Bronchial epithelial cell (primary cell): ENCODE results near the gene SLC22A4. TPM values are rescaled to one million over a fixed set of nuclear protein-coding genes. Genes with fewer than 3 reads are reported as not detected.
A peak's percentile ranks its signal among the peaks of the same experiment; 100 is the strongest.

ENCODE experiments used
- DNase-seq: peaks from one replicate; pipeline ENCODE4 v3.0.0-alpha.2; 2010; ENCODE audit warnings: low read depth
- FAIRE-seq: peaks from 2 replicates; lab custom pipeline; 2011; peaks lifted over from hg19 to GRCh38; lab: Jason Lieb, UNC
- H3K27me3 ChIP-seq: 2 replicates; pipeline ENCODE4 v1.5.1; 2011; ENCODE audit warnings: low read length; ENCODE audit not compliant: control insufficient read depth, insufficient read depth
- H3K36me3 ChIP-seq: 2 replicates; pipeline ENCODE4 v1.5.1; 2011; ENCODE audit warnings: low read length; ENCODE audit not compliant: control insufficient read depth, insufficient read depth
- H3K4me3 ChIP-seq: 2 replicates; pipeline ENCODE4 v1.5.1; 2011; ENCODE audit warnings: mild to moderate bottlenecking, low read depth, low read length, control low read depth
- total RNA-seq: library from RNA; depleted of rRNA; stranded (reverse); fragments of >200 nt; gene quantifications from 2 replicates; pipeline ENCODE4 v1.2.1, GENCODE V29; 2014
- TF ChIP-seq, protein P1 (sequence below): IDR thresholded peaks from 2 replicates; pipeline ENCODE4 v1.5.1; 2011; ENCODE audit warnings: mild to moderate bottlenecking, moderate library complexity, low read length, control low read depth, inconsistent platforms; ENCODE audit not compliant: insufficient read depth, severe bottlenecking

The SLC22A4 gene
- total RNA-seq, 1 donor from 2014 or later = 0.26 TPM

DNA sequence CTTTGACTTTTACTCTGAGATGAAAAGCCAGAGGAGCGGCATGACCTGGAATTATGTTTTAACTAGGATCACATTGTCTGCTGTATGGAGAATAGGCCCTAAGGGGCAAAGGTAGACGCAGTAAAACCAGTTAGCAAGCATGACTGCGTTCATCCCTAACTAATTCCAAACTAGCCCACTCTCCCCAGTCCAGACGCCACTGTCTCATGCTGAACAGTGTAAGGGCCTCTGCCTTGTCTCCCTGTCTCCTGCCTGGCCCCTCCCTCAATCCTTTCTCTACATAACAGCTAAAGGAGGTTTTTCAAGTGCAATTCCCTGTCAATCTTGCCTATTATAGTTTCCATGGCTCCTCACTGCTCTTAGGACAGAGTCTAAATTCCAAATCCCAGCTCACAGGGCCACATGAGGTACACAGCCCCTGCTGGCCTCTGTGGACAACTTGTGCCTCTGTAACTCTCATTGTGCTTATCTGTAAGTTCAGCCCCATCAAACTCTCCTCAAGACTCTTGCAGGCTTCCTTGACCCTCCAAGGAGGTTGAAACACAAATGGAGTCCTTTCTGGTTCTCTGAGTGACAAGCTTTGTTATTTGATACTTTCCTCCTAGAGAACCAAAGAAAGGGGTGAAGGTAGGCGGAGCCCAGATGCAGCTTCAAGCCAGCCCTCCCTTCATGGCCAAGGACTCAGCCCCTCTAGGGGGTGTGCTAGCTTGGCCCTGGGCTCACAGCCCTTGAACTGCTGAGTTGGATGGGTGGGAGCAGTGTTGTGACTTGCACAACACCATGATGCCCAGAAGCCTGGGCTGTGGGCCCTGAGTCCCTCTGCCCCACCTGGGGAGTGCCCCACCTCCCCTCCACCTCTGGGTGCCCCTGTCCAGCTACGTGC, 16.0 kb upstream of the SLC22A4 start:
- Histone ChIP-seq H3K36me3 (no peaks in the 10 kb centered on the region), H3K4me3 (no peak overlapping the region), H3K27me3 (no peaks in the 10 kb centered on the region)
- FAIRE-seq (no peak), DNase-seq (no peak)
- TF ChIP-seq, protein P1, sequence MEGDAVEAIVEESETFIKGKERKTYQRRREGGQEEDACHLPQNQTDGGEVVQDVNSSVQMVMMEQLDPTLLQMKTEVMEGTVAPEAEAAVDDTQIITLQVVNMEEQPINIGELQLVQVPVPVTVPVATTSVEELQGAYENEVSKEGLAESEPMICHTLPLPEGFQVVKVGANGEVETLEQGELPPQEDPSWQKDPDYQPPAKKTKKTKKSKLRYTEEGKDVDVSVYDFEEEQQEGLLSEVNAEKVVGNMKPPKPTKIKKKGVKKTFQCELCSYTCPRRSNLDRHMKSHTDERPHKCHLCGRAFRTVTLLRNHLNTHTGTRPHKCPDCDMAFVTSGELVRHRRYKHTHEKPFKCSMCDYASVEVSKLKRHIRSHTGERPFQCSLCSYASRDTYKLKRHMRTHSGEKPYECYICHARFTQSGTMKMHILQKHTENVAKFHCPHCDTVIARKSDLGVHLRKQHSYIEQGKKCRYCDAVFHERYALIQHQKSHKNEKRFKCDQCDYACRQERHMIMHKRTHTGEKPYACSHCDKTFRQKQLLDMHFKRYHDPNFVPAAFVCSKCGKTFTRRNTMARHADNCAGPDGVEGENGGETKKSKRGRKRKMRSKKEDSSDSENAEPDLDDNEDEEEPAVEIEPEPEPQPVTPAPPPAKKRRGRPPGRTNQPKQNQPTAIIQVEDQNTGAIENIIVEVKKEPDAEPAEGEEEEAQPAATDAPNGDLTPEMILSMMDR = no peak

DNA sequence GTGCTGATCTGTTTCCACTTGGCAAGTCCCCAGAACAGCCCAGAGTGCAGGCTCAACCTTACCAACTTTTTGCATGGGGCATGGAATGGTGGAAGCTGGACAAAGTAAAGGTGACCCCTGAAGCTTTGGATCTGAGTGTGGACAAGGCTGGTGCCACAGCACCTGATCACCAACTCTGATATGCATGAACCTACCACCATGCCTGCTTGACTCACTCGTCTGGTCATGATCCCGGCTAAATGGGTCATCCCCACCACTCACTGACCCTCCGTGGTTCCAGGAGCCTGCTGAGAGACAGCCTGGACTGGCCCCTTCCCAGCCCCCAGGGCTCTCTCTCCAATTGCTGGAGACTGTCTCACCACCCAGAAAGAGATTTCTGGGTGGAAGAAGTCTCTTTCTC, 14.4 kb upstream of the SLC22A4 start:
- Histone ChIP-seq H3K4me3 (no peak overlapping the region), H3K36me3 (no peaks in the 10 kb centered on the region), H3K27me3 (no peaks in the 10 kb centered on the region)
- peak; percentile 47 for FAIRE-seq
- DNase-seq = no peak
- TF ChIP-seq, protein P1 = no peak

GRCh38 chr5:132280371-132281240, 13.6 kb upstream of the SLC22A4 start:
- no peak for FAIRE-seq
- H3K27me3 ChIP-seq = no peaks in the 10 kb centered on the region
- TF ChIP-seq, protein P1 = no peak
- no peak for DNase-seq
- H3K4me3 ChIP-seq = no peak overlapping the region
- no peaks in the 10 kb centered on the region for H3K36me3 ChIP-seq

DNA sequence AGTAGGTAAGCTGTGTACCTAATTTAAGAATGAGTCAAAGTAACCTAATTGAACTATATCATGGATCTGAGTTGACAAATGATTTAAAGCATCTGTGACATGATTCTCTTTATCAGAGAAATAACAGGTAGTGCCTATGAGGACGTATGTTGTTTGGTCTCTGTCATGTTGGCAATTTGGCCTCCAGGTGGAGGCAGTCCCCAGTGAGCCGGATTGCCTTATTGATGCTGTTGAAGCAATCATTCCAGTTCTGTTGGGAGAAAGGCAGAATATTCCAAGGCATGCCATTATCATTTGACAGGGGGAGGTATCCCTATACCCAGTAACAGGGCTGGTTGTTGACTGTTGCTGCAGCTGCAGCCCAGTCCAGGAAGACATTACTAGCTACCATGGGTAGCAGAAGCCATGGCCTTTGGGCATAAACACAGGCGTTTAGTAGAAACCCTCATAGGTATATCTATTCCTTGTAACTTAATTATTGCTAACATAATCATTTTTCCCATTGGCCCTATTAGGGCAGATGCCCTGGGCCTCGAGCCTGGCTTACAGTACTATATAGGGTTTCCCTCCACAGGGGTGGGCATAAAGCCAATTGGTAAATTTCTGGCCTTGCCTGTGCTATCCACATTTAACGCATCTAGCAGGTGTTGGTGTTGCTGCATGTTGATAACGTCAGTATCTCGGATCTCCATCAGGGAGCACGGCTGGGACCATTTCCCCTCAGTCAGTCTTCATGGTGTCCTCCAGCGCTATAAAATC, 12.2 kb upstream of the SLC22A4 start:
- FAIRE-seq (no peak), DNase-seq (no peak)
- no peak overlapping the region for H3K4me3 ChIP-seq
- TF ChIP-seq, protein P1 = peak; percentile 24
- H3K27me3 ChIP-seq = no peaks in the 10 kb centered on the region
- H3K36me3 ChIP-seq = no peaks in the 10 kb centered on the region

DNA sequence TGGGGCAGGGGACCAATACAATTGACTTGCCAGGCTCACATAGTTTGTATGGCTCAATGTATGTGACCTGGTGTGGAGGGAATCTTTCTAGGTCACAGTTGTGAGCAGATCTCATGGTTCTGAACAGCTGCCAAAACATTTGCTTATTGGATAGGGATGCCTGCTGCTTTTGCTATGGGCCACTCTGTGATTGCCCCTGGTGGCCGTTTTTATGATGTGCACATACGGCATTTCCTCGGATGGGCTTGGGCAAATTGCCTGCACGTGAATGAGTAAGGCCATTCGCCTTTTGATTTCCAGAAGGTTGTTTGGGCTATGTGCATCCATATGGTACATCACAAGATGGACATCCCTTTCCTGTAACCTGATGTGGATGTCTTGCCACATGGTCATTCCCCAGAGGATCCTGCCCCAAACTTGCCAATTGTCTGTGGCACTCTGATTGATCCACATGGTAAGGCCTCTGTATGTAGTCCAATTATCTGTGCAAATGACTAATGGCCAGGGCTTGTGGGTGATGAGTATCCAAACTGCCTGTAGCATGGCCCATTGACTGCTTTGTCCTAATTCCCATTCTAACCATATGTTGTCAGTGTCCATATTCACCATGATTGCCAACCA, 10.7 kb upstream of the SLC22A4 start:
- TF ChIP-seq, protein P1 = peak; percentile 54
- no peak for FAIRE-seq
- H3K27me3 ChIP-seq = no peaks in the 10 kb centered on the region
- peak; percentile 50 for DNase-seq
- no peak overlapping the region for H3K4me3 ChIP-seq
- H3K36me3 ChIP-seq = no peaks in the 10 kb centered on the region
